GM12801 (cell line): ENCODE results near the gene OSTF1.

Experiments
- TF ChIP-seq, protein P1 (sequence below): IDR thresholded peaks from one replicate; pipeline ENCODE4 v1.5.1; 2011; ENCODE audit warnings: control low read depth; ENCODE audit not compliant: insufficient read length; ENCODE audit errors: extremely low read depth

Gene OSTF1

DNA sequence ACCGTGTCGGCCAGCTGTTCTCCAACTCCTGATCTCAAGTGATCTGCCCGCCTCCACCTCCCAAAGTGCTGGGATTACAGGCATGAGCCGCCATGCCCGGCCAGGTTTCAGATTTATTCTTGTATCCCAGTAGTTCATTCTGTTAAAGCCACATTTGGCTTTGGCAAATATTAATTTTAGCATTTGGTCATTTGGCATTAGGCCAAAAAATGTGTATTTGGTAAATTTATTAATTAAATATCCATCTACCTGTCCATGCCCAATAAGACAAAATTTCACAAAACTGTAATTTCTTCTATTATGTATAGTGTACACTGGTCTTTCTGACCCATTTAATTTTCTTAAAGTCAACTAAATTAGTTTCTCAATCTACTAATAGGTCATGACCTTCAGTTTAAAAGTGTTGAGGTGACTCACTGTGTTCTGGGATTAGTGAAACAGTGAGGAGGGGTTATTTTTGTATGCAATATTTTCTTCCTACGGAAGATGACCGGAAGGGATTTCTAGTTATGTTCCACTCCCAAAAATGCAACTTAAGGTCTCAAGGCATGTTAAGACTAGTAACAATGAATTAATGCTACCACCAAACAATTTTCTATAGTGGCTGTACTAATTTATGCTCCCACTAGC, 21.0 kb downstream of the OSTF1 start:
- TF ChIP-seq, protein P1, sequence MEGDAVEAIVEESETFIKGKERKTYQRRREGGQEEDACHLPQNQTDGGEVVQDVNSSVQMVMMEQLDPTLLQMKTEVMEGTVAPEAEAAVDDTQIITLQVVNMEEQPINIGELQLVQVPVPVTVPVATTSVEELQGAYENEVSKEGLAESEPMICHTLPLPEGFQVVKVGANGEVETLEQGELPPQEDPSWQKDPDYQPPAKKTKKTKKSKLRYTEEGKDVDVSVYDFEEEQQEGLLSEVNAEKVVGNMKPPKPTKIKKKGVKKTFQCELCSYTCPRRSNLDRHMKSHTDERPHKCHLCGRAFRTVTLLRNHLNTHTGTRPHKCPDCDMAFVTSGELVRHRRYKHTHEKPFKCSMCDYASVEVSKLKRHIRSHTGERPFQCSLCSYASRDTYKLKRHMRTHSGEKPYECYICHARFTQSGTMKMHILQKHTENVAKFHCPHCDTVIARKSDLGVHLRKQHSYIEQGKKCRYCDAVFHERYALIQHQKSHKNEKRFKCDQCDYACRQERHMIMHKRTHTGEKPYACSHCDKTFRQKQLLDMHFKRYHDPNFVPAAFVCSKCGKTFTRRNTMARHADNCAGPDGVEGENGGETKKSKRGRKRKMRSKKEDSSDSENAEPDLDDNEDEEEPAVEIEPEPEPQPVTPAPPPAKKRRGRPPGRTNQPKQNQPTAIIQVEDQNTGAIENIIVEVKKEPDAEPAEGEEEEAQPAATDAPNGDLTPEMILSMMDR, result no peak

DNA sequence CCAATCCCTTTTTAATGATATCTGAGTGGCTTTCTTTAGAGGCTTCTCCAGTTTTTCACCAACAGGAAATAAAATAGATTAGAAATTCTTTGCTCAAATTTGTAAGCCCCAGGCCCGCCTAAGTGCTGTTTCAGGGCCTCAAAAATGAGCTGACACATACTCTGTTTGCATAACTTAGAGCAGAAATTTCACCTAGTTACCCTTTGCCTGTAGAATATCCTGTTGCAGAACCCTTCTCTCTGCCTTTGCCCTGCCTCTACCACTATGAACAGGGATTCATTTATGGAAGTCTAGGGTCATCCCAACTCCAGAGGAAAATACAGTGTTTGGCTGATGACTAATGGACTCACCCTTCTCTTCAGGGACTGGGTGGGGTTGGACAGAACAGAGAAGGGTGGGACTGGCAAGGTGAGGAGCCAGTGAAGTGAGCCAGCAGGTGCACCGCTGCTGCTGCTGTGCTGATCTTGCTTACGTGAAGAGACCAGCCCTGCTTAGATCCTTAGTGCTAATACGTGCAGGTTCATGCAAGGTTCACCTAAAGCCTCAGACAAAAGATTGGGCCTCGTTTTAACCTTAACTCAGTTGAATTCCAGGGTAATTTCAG, 22.8 kb downstream of the OSTF1 start:
- TF ChIP-seq, protein P1, result no peak

DNA sequence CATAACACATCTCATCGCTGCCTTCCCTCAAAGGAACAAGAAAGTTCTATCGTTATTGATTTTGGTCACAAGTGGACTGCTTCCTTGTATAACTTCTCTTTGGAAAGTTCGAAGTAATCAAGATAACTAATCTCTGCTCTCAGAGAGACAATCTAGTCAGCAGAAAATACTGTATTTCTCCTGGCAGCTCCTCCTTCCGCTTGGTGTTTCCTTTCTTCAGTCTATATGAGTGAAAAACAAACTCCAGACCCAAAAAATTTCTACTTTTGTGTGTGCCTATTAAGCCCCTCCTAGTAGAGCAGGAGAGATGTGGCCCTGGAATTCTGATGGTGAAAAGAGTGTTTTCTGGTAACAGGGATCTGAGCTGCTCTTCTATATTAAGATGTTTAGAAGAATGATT, 24.5 kb downstream of the OSTF1 start:
- TF ChIP-seq, protein P1, result no peak

GRCh38 chr9:75116306-75116705, 28.0 kb downstream of the OSTF1 start:
- TF ChIP-seq, protein P1, result no peak

- TF ChIP-seq, protein P1, result no peak
Measured at GRCh38 chr9:75117564-75117963, 29.2 kb downstream of the OSTF1 start.

- TF ChIP-seq, protein P1, result no peak
Measured at GRCh38 chr9:75120686-75121085, 32.4 kb downstream of the OSTF1 start.

DNA sequence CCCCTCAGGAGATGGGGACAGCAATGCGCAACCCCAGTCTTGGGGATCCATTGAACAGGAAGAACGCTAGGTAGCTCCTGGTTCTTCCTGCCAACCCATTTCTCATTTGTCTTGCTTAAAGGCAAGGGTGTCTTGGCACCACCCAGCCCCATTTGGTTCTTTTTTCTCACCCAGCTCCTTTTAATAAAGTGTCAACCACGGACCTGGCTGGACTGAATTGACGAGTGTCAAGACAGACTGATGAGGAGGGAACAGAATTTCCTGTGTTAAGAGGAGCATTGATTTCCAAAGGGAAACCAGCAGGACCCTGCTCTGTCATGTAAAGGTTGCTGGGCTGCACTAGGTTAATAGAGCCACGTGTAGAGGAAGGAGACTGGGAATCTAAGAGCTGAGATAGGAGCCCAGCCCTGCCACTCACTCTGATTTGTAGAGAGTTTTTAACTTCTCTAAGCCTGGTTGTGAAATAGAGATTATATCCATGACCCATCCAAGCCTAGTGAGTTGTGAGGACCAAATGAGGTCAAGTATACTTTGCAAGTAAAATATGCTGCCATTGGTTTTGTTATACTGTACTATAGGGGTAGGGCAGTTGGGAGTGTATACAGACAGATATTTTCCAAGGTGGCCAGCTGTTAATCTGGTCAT, 33.7 kb downstream of the OSTF1 start:
- TF ChIP-seq, protein P1, result no peak
